ENCODE results near the gene COL20A1.

COL20A1 gene

GRCh38 chr20:63292904-63293303, at the start of gene COL20A1:
Gene COL20A1, plus strand, starts transcription at chr20:63293186. Its CDS starts 1,922 bp downstream, at chr20:63295108.
- DNase-seq (ENCODE audit: low read depth) = no peak

DNA sequence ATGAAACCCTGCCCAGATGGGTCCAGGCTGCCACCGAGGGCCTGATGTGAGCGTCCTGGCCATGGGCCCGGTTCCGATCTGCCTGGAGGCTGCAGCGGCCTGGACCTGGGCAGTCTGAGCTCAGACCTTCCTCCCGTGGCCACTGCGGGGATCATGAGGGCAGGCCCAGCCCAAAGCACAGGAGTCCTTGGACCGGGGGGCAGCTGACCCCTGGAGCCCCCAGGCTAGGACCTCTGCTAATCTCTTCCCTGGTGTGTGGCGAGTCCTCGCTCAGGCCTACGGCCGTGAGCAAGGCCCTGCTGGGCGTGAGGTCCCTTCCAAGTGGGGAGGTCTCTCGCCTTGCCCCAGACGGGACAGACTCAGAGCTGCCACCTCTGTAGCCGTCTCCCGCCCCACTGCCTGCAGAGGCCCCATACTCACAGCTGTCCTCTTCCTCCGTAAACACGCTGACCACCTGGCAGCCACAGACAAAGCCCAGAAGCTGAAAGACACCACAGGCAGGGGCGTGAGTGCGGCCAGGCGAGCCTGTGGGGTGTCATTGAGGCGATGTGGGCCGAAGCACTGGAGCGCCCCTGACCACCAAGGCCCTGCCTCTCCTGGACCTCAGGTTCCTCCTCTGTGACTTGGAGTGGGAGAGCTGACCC, 49.3 kb upstream of the COL20A1 start:
- TF ChIP-seq, protein P1, sequence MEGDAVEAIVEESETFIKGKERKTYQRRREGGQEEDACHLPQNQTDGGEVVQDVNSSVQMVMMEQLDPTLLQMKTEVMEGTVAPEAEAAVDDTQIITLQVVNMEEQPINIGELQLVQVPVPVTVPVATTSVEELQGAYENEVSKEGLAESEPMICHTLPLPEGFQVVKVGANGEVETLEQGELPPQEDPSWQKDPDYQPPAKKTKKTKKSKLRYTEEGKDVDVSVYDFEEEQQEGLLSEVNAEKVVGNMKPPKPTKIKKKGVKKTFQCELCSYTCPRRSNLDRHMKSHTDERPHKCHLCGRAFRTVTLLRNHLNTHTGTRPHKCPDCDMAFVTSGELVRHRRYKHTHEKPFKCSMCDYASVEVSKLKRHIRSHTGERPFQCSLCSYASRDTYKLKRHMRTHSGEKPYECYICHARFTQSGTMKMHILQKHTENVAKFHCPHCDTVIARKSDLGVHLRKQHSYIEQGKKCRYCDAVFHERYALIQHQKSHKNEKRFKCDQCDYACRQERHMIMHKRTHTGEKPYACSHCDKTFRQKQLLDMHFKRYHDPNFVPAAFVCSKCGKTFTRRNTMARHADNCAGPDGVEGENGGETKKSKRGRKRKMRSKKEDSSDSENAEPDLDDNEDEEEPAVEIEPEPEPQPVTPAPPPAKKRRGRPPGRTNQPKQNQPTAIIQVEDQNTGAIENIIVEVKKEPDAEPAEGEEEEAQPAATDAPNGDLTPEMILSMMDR (conservative IDR thresholded peaks at IDR 0.05; ENCODE audit: control insufficient read depth, insufficient read depth, low read depth, low read length) = no peak
- H3K4me3 ChIP-seq (ENCODE audit: control insufficient read depth, low read depth, low read length) = no peak overlapping the region
- no peak for DNase-seq (ENCODE audit: low read depth)

More at GRCh38 chr20:63292904-63293303, at the start of gene COL20A1:
- TF ChIP-seq, protein P1 (conservative IDR thresholded peaks at IDR 0.05; ENCODE audit: control insufficient read depth, insufficient read depth, low read depth, low read length) = no peak
- no peak within 1 kb of the TSS for H3K4me3 ChIP-seq (ENCODE audit: control insufficient read depth, low read depth, low read length)

GRCh38 chr20:63244468-63244867, 48.5 kb upstream of the COL20A1 start:
- no peak for DNase-seq (ENCODE audit: low read depth)
- no peak overlapping the region for H3K4me3 ChIP-seq (ENCODE audit: control insufficient read depth, low read depth, low read length)
- TF ChIP-seq, protein P1 (conservative IDR thresholded peaks at IDR 0.05; ENCODE audit: control insufficient read depth, insufficient read depth, low read depth, low read length) = no peak

- TF ChIP-seq, protein P1 (conservative IDR thresholded peaks at IDR 0.05; ENCODE audit: control insufficient read depth, insufficient read depth, low read depth, low read length) = no peak
- no peak for DNase-seq (ENCODE audit: low read depth)
- no peak overlapping the region for H3K4me3 ChIP-seq (ENCODE audit: control insufficient read depth, low read depth, low read length)
Observed at GRCh38 chr20:63246490-63247288, 46.3 kb upstream of the COL20A1 start.

GRCh38 chr20:63247671-63248228, 45.2 kb upstream of the COL20A1 start:
- TF ChIP-seq, protein P1 (conservative IDR thresholded peaks at IDR 0.05; ENCODE audit: control insufficient read depth, insufficient read depth, low read depth, low read length) = no peak
- no peak overlapping the region for H3K4me3 ChIP-seq (ENCODE audit: control insufficient read depth, low read depth, low read length)
- DNase-seq (ENCODE audit: low read depth) = no peak

GRCh38 chr20:63248835-63249591, 44.0 kb upstream of the COL20A1 start:
- TF ChIP-seq, protein P1 (conservative IDR thresholded peaks at IDR 0.05; ENCODE audit: control insufficient read depth, insufficient read depth, low read depth, low read length) = no peak
- DNase-seq (ENCODE audit: low read depth) = no peak
- no peak overlapping the region for H3K4me3 ChIP-seq (ENCODE audit: control insufficient read depth, low read depth, low read length)
